Endodermal cell (in vitro differentiated cells): ENCODE data around the gene TUBB6. TPM values are rescaled to one million over a fixed set of nuclear protein-coding genes. Genes with fewer than 3 reads are reported as not detected.

ENCODE experiments used
- DNase-seq: peaks from one replicate; pipeline ENCODE4 v3.0.0-alpha.2; 2017
- H3K27ac ChIP-seq: 2 replicates; pipeline ENCODE4 v1.5.1; 2013; ENCODE audit warnings: mild to moderate bottlenecking, low read depth, low read length, moderate library complexity
- H3K27me3 ChIP-seq: 2 replicates; pipeline ENCODE4 v1.6.1; 2013; ENCODE audit warnings: mild to moderate bottlenecking, low read length, moderate library complexity; ENCODE audit not compliant: insufficient read depth, control insufficient read depth, poor library complexity, severe bottlenecking
- H3K36me3 ChIP-seq: 2 replicates; pipeline ENCODE4 v1.7.0; 2013; ENCODE audit warnings: mild to moderate bottlenecking, low read length, moderate library complexity; ENCODE audit not compliant: control insufficient read depth, insufficient read depth
- H3K4me1 ChIP-seq: one replicate; pipeline ENCODE4 v1.7.0; 2013; ENCODE audit warnings: low read length; ENCODE audit not compliant: control insufficient read depth, insufficient read depth
- H3K4me3 ChIP-seq: 2 replicates; pipeline ENCODE4 v1.5.1; 2013; ENCODE audit warnings: mild to moderate bottlenecking, low read length, moderate library complexity
- H3K9ac ChIP-seq: 2 replicates; pipeline ENCODE4 v1.6.1; 2013; ENCODE audit warnings: mild to moderate bottlenecking, low read length, moderate library complexity; ENCODE audit not compliant: poor library complexity, severe bottlenecking; ENCODE audit errors: extremely low read depth
- H3K9me3 ChIP-seq: 2 replicates; pipeline ENCODE4 v1.6.1; 2013; ENCODE audit warnings: mild to moderate bottlenecking, low read length, moderate library complexity; ENCODE audit not compliant: control insufficient read depth
- H3K27ac Mint-ChIP-seq: 2 replicates; pipeline ENCODE4 v1.8.0; 2020; ENCODE audit warnings: mixed read lengths
- H3K27me3 Mint-ChIP-seq: 2 replicates; pipeline ENCODE4 v1.8.0; 2021; ENCODE audit warnings: mild to moderate bottlenecking, mixed read lengths; ENCODE audit not compliant: insufficient read depth
- H3K36me3 Mint-ChIP-seq: 2 replicates; pipeline ENCODE4 v1.8.0; 2020; ENCODE audit warnings: low read depth, mixed read lengths
- H3K4me1 Mint-ChIP-seq: 2 replicates; pipeline ENCODE4 v1.8.0; 2020; ENCODE audit warnings: mixed read lengths
- H3K4me3 Mint-ChIP-seq: 2 replicates; pipeline ENCODE4 v1.8.0; 2020; ENCODE audit warnings: mild to moderate bottlenecking, moderate library complexity, mixed read lengths
- H3K9me3 Mint-ChIP-seq: 2 replicates; pipeline ENCODE4 v1.8.0; 2020; ENCODE audit warnings: mild to moderate bottlenecking, mixed read lengths
- WGBS, 2 experiments: methylation state at CpG; one replicate each; pipeline versions ENCODE4 v1.1.5 to v1.1.7; 2013; ENCODE audit warnings: missing lambda C conversion rate in 2 of 2, mixed read lengths in 1 of 2; ENCODE audit not compliant: insufficient coverage in 1 of 2, insufficient read length in 1 of 2; 5-methylcytosine and 5-hydroxymethylcytosine counted together
- total RNA-seq, 2 donors: library from RNA; stranded (reverse); fragmentation: NEBNext Ultra II Directional in 1 of 2; extraction: Animal tissue kit (Norgen Biotek cat#: 25700) in 1 of 2; gene quantifications; 2 replicates in 1 of 2; 3 replicates in 1 of 2; pipeline ENCODE4 v1.2.1, GENCODE V29; 2021
- TF ChIP-seq, protein P1 (sequence below): fragments of 200-600 bp; sonication (generic); conservative IDR thresholded peaks from 2 replicates; pipeline ENCODE4 v1.5.0; 2021; ENCODE audit warnings: antibody characterized with exemption, mild to moderate bottlenecking

TUBB6 gene
- total RNA-seq, 2 donors from 2014 or later: 33.0 to 45.4 TPM

DNA sequence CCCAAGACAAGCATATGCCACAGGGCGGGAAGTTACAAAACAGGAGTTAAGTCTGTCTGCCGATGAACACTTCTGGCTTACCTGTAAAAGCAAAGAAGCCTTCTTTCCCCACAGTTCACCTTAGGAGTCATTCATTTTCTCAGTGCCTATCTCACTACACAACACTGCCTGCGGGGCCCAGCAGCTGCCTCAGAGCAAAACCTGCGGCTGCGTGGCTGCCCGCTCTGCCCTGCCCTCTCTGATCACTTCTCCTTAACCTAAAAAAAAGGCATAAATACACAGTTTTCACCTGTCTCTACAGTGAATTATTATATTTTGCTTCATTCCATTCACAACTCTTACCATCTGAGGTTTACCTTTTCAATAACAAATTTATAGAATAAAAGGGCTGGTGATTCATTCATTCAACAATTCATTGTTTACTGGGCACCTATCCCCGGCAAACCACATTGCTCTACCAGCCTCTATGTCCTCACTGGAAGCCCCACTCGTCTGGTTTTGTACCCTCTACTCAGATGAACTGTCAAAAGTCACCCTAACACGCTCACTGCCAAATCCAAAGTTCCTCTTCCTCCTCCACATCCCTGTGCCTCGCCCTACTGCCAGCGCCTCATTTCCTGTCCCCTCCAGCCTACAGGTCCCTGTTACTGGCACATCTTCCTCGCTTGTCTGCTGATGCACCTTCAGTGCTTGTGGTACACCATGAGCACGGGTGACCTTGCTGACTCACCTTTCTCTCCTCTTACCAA lies 37.6 kb downstream of the TUBB6 start:
- Mint-ChIP-seq H3K4me1 (no peaks in the 10 kb centered on the region), H3K27ac (peak overlapping the region; percentile 41), H3K9me3 (no peaks in the 10 kb centered on the region), H3K4me3 (no peak overlapping the region), H3K36me3 (peaks cover 78% of the 10 kb centered on the region), H3K27me3 (no peaks in the 10 kb centered on the region)
- TF ChIP-seq, protein P1, sequence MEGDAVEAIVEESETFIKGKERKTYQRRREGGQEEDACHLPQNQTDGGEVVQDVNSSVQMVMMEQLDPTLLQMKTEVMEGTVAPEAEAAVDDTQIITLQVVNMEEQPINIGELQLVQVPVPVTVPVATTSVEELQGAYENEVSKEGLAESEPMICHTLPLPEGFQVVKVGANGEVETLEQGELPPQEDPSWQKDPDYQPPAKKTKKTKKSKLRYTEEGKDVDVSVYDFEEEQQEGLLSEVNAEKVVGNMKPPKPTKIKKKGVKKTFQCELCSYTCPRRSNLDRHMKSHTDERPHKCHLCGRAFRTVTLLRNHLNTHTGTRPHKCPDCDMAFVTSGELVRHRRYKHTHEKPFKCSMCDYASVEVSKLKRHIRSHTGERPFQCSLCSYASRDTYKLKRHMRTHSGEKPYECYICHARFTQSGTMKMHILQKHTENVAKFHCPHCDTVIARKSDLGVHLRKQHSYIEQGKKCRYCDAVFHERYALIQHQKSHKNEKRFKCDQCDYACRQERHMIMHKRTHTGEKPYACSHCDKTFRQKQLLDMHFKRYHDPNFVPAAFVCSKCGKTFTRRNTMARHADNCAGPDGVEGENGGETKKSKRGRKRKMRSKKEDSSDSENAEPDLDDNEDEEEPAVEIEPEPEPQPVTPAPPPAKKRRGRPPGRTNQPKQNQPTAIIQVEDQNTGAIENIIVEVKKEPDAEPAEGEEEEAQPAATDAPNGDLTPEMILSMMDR: no peak
- no peaks in the 10 kb centered on the region for H3K4me1 ChIP-seq
- no peak overlapping the region for H3K4me3 ChIP-seq
- no peak overlapping the region for H3K27ac ChIP-seq
- no peak overlapping the region for H3K9ac ChIP-seq
- no peak for DNase-seq
- H3K27me3 ChIP-seq: no peaks in the 10 kb centered on the region
- no peaks in the 10 kb centered on the region for H3K9me3 ChIP-seq
- peaks cover 80% of the 10 kb centered on the region for H3K36me3 ChIP-seq
- WGBS, 2 experiments: 95% methylated on average over 8 to 13 of the region's 13 CpGs

DNA sequence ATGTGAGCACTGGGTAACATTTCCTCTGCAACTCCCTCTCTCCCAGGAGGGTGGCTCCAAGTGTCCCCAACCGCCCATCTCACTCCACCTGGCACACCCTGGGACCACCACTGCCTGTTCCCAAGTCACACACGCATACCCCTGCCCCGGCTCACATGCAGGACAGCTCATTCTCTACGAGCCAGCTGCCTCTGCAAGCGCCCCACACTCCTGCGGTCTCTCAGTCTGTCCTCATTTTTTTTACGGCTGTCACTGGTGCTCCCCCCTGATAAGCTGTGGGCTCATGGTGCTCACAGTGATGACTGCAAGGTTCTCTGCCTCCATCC lies 38.2 kb downstream of the TUBB6 start:
- no peak overlapping the region for H3K4me3 Mint-ChIP-seq
- Histone ChIP-seq H3K9me3 (no peaks in the 10 kb centered on the region), H3K9ac (no peak overlapping the region), H3K27ac (no peak overlapping the region), H3K4me3 (no peak overlapping the region), H3K36me3 (peaks cover 84% of the 10 kb centered on the region), H3K27me3 (no peaks in the 10 kb centered on the region), H3K4me1 (no peaks in the 10 kb centered on the region)
- H3K36me3 Mint-ChIP-seq: peaks cover 78% of the 10 kb centered on the region
- H3K9me3 Mint-ChIP-seq: no peaks in the 10 kb centered on the region
- H3K27ac Mint-ChIP-seq: peak overlapping the region; percentile 41
- H3K27me3 Mint-ChIP-seq: no peaks in the 10 kb centered on the region
- TF ChIP-seq, protein P1: no peak
- WGBS, 2 experiments: 91 to 95% methylated on average over 7 of the region's 7 CpGs
- no peaks in the 10 kb centered on the region for H3K4me1 Mint-ChIP-seq
- DNase-seq: no peak

DNA sequence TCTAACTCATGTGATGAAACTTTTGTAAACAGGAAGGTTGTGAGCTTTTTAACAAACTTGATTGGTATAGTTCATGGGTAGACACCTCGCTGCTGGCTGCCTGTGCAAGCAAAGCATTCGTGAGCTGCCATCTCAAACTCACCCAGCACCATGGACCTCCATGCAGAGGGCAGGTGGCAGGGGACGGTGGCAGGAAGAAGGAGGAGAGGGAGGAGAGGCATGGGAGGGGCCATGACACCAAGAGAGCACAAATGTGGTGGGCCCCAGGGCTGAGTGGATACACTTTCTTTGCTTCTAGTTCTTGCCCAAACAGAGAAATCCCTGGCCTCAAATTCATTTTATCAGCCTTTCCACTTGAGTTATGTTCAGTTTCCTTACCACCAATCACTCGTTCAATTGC lies 39.9 kb downstream of the TUBB6 start:
- TF ChIP-seq, protein P1: no peak
- 89 to 95% methylated on average over 3 to 4 of the region's 4 CpGs for WGBS, 2 experiments
- peaks cover 81% of the 10 kb centered on the region for H3K36me3 ChIP-seq
- H3K4me3 ChIP-seq: no peak overlapping the region
- peaks cover 74% of the 10 kb centered on the region for H3K36me3 Mint-ChIP-seq
- H3K27me3 ChIP-seq: no peaks in the 10 kb centered on the region
- H3K4me3 Mint-ChIP-seq: no peak overlapping the region
- H3K4me1 ChIP-seq: no peaks in the 10 kb centered on the region
- no peak overlapping the region for H3K27ac Mint-ChIP-seq
- H3K27ac ChIP-seq: no peak overlapping the region
- DNase-seq: no peak
- H3K27me3 Mint-ChIP-seq: no peaks in the 10 kb centered on the region
- H3K9ac ChIP-seq: no peak overlapping the region
- no peaks in the 10 kb centered on the region for H3K9me3 ChIP-seq
- H3K4me1 Mint-ChIP-seq: no peaks in the 10 kb centered on the region
- H3K9me3 Mint-ChIP-seq: no peaks in the 10 kb centered on the region
